Naive thymus-derived CD4-positive, alpha-beta T cell (primary cell): ENCODE results near the gene TLE5. TPM values are rescaled to one million over a fixed set of nuclear protein-coding genes. Genes with fewer than 3 reads are reported as not detected.

ENCODE experiments used
- ATAC-seq: fragments of 150-1000 bp; cut with Tn5 transposase; 2 replicates; pipeline ENCODE4 v1.10.0; 2021; ENCODE audit warnings: mild to moderate bottlenecking, moderate library complexity
- CTCF ChIA-PET: fragments of 350-600 bp; sonication (Branson Sonifier 250); formaldehyde crosslinking; loops from one replicate; lab custom pipeline; 2021; ENCODE audit warnings: antibody characterized with exemption; lab: Charles Lee
- POLR2A ChIA-PET: fragments of 350-600 bp; sonication (Branson Sonifier 250); formaldehyde crosslinking; loops from one replicate; lab custom pipeline; 2021; ENCODE audit warnings: antibody characterized with exemption, inconsistent platforms; lab: Charles Lee
- DNase-seq, 9 donors: peaks; one replicate each; pipeline versions ENCODE4 v3.0.0 to v3.0.0-alpha.2; 2020 to 2022; ENCODE audit warnings: mixed read lengths in 1 of 9
- H3K27ac ChIP-seq: one replicate; pipeline ENCODE4 v1.7.0; 2013; ENCODE audit warnings: mild to moderate bottlenecking, low read depth, low read length, moderate library complexity
- H3K27me3 ChIP-seq, 2 donors: one replicate each; pipeline ENCODE4 v1.7.0; 2013; ENCODE audit warnings: low read length in 2 of 2, mild to moderate bottlenecking in 2 of 2, moderate library complexity in 2 of 2; ENCODE audit not compliant: control insufficient read depth in 2 of 2, insufficient read depth in 2 of 2
- H3K36me3 ChIP-seq, 3 experiments: 1 replicate in 2 of 3; 2 replicates in 1 of 3; pipeline ENCODE4 v1.7.0; 2013; ENCODE audit warnings: low read length in 3 of 3, mild to moderate bottlenecking in 3 of 3, moderate library complexity in 1 of 3; ENCODE audit not compliant: insufficient read depth in 3 of 3, control insufficient read depth in 2 of 3
- H3K4me1 ChIP-seq, 2 donors: one replicate each; pipeline ENCODE4 v1.7.0; 2013; ENCODE audit warnings: low read length in 2 of 2, mild to moderate bottlenecking in 2 of 2, moderate library complexity in 1 of 2; ENCODE audit not compliant: control insufficient read depth in 2 of 2, insufficient read depth in 2 of 2
- H3K4me3 ChIP-seq: 2 replicates; pipeline ENCODE4 v1.7.0; 2013; ENCODE audit warnings: mild to moderate bottlenecking, low read length
- H3K9me3 ChIP-seq, 3 experiments: 1 replicate in 2 of 3; 2 replicates in 1 of 3; pipeline ENCODE4 v1.7.0; 2013; ENCODE audit warnings: low read length in 3 of 3; ENCODE audit not compliant: control insufficient read depth in 2 of 3
- H3K27ac Mint-ChIP-seq, 9 donors: one replicate each; pipeline ENCODE4 v1.8.0; 2020 to 2022; ENCODE audit warnings: mixed read lengths in 9 of 9, mild to moderate bottlenecking in 8 of 9, moderate library complexity in 5 of 9, inconsistent platforms in 2 of 9
- H3K27me3 Mint-ChIP-seq, 5 donors: one replicate each; pipeline ENCODE4 v1.8.0; 2021 to 2022; ENCODE audit warnings: mixed read lengths in 5 of 5, mild to moderate bottlenecking in 1 of 5
- H3K36me3 Mint-ChIP-seq, 5 donors: one replicate each; pipeline ENCODE4 v1.8.0; 2020 to 2022; ENCODE audit warnings: mixed read lengths in 5 of 5, mild to moderate bottlenecking in 3 of 5, inconsistent platforms in 1 of 5
- H3K4me1 Mint-ChIP-seq, 7 donors: one replicate each; pipeline ENCODE4 v1.8.0; 2020 to 2022; ENCODE audit warnings: mixed read lengths in 7 of 7, mild to moderate bottlenecking in 3 of 7, inconsistent platforms in 1 of 7
- H3K4me3 Mint-ChIP-seq, 10 donors: one replicate each; pipeline ENCODE4 v1.8.0; 2020 to 2022; ENCODE audit warnings: mild to moderate bottlenecking in 10 of 10, mixed read lengths in 10 of 10, moderate library complexity in 6 of 10, inconsistent platforms in 2 of 10
- H3K9me3 Mint-ChIP-seq, 11 donors: one replicate each; pipeline ENCODE4 v1.8.0; 2020 to 2022; ENCODE audit warnings: mixed read lengths in 11 of 11, mild to moderate bottlenecking in 4 of 11, inconsistent platforms in 1 of 11, moderate library complexity in 1 of 11
- intact Hi-C, 2 donors: fragments of 100-400 bp; cut with micrococcal nuclease; formaldehyde crosslinking; loops; one replicate each; pipeline ENCODE4 v1.15.1; 2023
- polyA plus RNA-seq, 2 donors: library from polyadenylated mRNA; unstranded; fragments of 300-500 nt; fragmentation: Illumina TruSeq; gene quantifications; one replicate each; pipeline ENCODE4 v1.2.3, GENCODE V29; 2021
- total RNA-seq, 6 experiments: library from RNA in 5 of 6; stranded (reverse) in 5 of 6; gene quantifications; 1 replicate in 5 of 6; 2 replicates in 1 of 6; pipeline ENCODE4 v1.2.3 and lab custom pipeline; 2021 to 2026

Gene TLE5
- total and polyA plus RNA-seq, 7 experiments from 2014 or later, result 643 to 1,102 (median 755) TPM

DNA sequence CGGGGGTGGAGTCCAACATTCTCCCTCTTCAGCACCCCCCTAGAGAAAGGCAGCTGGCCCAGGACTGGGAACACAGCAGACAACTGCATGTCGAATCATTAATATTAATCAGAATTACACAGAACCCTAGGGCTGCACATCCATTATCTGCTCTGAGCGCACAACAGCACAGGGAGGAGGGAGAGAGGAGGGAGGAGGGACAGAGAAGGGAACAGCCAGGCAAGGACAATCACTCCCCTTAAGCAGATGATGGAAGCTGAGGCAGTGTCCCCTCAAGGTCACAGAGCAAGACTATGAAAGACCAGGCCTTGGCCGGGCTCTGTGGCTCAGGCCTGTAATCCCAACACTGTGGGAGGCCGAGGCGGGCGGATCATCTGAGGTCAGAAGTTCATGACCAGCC is 59.2 kb downstream of the TLE5 start:
- no peak overlapping the region for H3K27ac ChIP-seq
- DNase-seq (no peak), ATAC-seq (no peak)
- no peaks in the 10 kb centered on the region for H3K27me3 Mint-ChIP-seq
- ChIA-PET CTCF (interaction anchor here (0.6 kb wide), 2 partner anchors 124 to 1331 kb away, joined by 3 to 7 read pairs; no protein-coding TSS in a partner anchor), POLR2A (interaction anchor here (0.6 kb wide), 1 partner anchor 59 kb away, joined by 3 read pairs; no protein-coding TSS in a partner anchor)
- peaks cover 0 to 2% (median 0%) of the 10 kb centered on the region in 11 donors for H3K9me3 Mint-ChIP-seq
- H3K4me1 ChIP-seq, result no peaks in the 10 kb centered on the region
- H3K9me3 ChIP-seq, result no peaks in the 10 kb centered on the region
- H3K4me3 Mint-ChIP-seq, result no peak overlapping the region
- H3K4me3 ChIP-seq, result no peak overlapping the region
- intact Hi-C loops, result no loop called here
- H3K4me1 Mint-ChIP-seq, result no peaks in the 10 kb centered on the region
- H3K27ac Mint-ChIP-seq, result peak overlapping the region in 1 of 9 donors; percentile 41
- peaks cover 0 to 34% (median 3%) of the 10 kb centered on the region in 3 experiments for H3K36me3 ChIP-seq
- H3K27me3 ChIP-seq, result no peaks in the 10 kb centered on the region
- H3K36me3 Mint-ChIP-seq, result peaks cover 0 to 24% (median 9%) of the 10 kb centered on the region in 5 donors

Other genes starting within 250 kb of the TLE5 start
- 1 to 10 TPM; 3.7 to 9.2 (median 5.8) TPM for gene ZNF554, start 242.6 kb downstream of the TLE5 start, total RNA-seq
- gene ZNF554, start 242.6 kb downstream of the TLE5 start, polyA plus RNA-seq, result 1 to 10 TPM; 3.6 to 7.1 TPM
- gene ZNF555, start 221.0 kb downstream of the TLE5 start, total RNA-seq, result 1 to 10 TPM; 1.2 to 10.0 (median 2.7) TPM
- gene ZNF555, start 221.0 kb downstream of the TLE5 start, polyA plus RNA-seq, result 1 to 10 TPM; 2.4 to 7.1 TPM
- gene ZNF556, start 195.2 kb downstream of the TLE5 start, total RNA-seq, result not detected
- gene ZNF556, start 195.2 kb downstream of the TLE5 start, polyA plus RNA-seq, result not detected
- gene ZNF57, start 161.6 kb downstream of the TLE5 start, total RNA-seq, result 1 to 10 TPM; 1.7 to 5.0 (median 2.2) TPM
- 1 to 10 TPM in 1 of 2 donors, under 1 TPM in 1; 0.97 to 4.3 TPM for gene ZNF57, start 161.6 kb downstream of the TLE5 start, polyA plus RNA-seq
- gene ZNF77, start 117.5 kb downstream of the TLE5 start, total RNA-seq, result 1 to 10 TPM; 2.0 to 5.8 (median 4.3) TPM
- 1 to 10 TPM; 2.6 to 3.3 TPM for gene ZNF77, start 117.5 kb downstream of the TLE5 start, polyA plus RNA-seq
- gene TLE6, start 84.9 kb downstream of the TLE5 start, total RNA-seq, result under 1 TPM in 2 of 5 experiments, not detected in 3; 0.60 to 0.64 TPM
- gene TLE6, start 84.9 kb downstream of the TLE5 start, polyA plus RNA-seq, result under 1 TPM in 1 of 2 donors, not detected in 1; 0.52 TPM
- 10 to 100 TPM in 4 of 5 experiments, 1 to 10 TPM in 1; 1.1 to 33.6 (median 19.9) TPM for gene TLE2, start 33.2 kb downstream of the TLE5 start, total RNA-seq
- 10 to 100 TPM; 10.8 to 13.1 TPM for gene TLE2, start 33.2 kb downstream of the TLE5 start, polyA plus RNA-seq
- gene GNA11, start 31.9 kb upstream of the TLE5 start, total RNA-seq, result 10 to 100 TPM in 1 of 5 experiments, 1 to 10 TPM in 4; 1.2 to 11.2 (median 7.2) TPM
- 1 to 10 TPM in 1 of 2 donors, under 1 TPM in 1; 0.92 to 1.3 TPM for gene GNA11, start 31.9 kb upstream of the TLE5 start, polyA plus RNA-seq
- gene GNA15, start 73.5 kb upstream of the TLE5 start, total RNA-seq, result 100 to 1,000 TPM in 1 of 5 experiments, 10 to 100 TPM in 1, 1 to 10 TPM in 1, under 1 TPM in 2; 0.73 to 131 (median 6.6) TPM
- gene GNA15, start 73.5 kb upstream of the TLE5 start, polyA plus RNA-seq, result under 1 TPM in 1 of 2 donors, not detected in 1; 0.09 TPM
- 100 to 1,000 TPM in 3 of 5 experiments, 10 to 100 TPM in 2; 61.0 to 238 (median 181) TPM for gene S1PR4, start 116.3 kb upstream of the TLE5 start, total RNA-seq
- gene S1PR4, start 116.3 kb upstream of the TLE5 start, polyA plus RNA-seq, result 100 to 1,000 TPM; 332 to 589 TPM
- gene NCLN, start 123.4 kb upstream of the TLE5 start, total RNA-seq, result 10 to 100 TPM; 45.4 to 64.7 (median 53.7) TPM
- 10 to 100 TPM; 19.9 to 48.1 TPM for gene NCLN, start 123.4 kb upstream of the TLE5 start, polyA plus RNA-seq
- under 1 TPM; 0.16 to 0.27 (median 0.17) TPM for gene CELF5, start 162.2 kb upstream of the TLE5 start, total RNA-seq
- not detected for gene CELF5, start 162.2 kb upstream of the TLE5 start, polyA plus RNA-seq